GM13976 (cell line): ENCODE results near the gene MRPL27.
"Not testable (repeated sequence)": the region's sequence is repeated elsewhere in the genome, so short reads cannot be mapped to it uniquely, and the experiment has no call there.

Experiments
- DNase-seq: peaks from one replicate; pipeline ENCODE4 v3.0.0; 2012; ENCODE audit warnings: low spot score
- in situ Hi-C: fragments of 300-500 bp; cut with MboI; formaldehyde crosslinking; loops from one replicate; pipeline ENCODE4 v1.12.0; 2022; ENCODE audit warnings: low sequenced_read_pairs, mixed read lengths, inconsistent platforms; ENCODE audit not compliant: unreplicated experiment
- TF ChIP-seq, protein P1 (sequence below): IDR thresholded peaks from 2 replicates; pipeline ENCODE4 v1.5.1; 2012; ENCODE audit warnings: borderline replicate concordance, mild to moderate bottlenecking; ENCODE audit not compliant: insufficient read depth; ENCODE audit errors: extremely low read depth, missing control alignments, control extremely low read depth

MRPL27 gene

DNA sequence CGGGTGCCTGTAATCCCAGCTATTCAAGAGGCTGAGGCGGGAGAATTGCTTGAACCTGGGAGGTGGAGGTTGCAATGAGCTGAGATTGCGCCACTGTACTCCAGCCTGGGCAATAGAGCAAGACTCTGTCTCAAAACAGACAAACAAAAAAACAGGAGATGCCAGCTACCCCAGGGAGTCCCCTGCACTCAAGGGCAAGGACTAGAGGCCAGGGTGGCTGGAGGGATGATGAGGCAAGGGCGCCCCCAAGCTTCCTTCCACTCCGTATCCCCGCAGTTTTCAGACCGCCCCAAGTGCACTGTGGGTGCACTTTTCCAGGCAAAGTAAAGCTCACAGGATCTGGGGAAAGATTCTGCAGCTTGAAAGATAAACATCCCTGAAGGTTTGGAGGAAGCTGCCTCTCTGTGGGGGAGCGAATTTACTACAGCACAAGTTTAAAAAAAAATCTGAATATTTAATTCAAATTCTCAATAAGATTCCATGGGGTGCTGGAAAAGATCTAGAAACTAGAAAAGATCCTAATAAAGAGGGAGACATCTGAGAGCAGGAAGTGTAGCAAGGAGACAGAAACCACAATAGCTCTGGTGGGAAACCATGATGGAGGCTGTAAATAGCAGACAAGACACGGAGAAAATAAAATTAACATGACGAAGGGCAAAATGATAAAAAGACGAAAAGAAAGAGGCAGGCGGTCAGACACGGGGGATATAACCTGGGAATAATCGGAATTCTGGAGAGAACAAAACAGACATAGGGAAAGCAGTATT, 39.5 kb downstream of the MRPL27 start:
- in situ Hi-C loops, DNase-seq: not testable (repeated sequence)
- TF ChIP-seq, protein P1, sequence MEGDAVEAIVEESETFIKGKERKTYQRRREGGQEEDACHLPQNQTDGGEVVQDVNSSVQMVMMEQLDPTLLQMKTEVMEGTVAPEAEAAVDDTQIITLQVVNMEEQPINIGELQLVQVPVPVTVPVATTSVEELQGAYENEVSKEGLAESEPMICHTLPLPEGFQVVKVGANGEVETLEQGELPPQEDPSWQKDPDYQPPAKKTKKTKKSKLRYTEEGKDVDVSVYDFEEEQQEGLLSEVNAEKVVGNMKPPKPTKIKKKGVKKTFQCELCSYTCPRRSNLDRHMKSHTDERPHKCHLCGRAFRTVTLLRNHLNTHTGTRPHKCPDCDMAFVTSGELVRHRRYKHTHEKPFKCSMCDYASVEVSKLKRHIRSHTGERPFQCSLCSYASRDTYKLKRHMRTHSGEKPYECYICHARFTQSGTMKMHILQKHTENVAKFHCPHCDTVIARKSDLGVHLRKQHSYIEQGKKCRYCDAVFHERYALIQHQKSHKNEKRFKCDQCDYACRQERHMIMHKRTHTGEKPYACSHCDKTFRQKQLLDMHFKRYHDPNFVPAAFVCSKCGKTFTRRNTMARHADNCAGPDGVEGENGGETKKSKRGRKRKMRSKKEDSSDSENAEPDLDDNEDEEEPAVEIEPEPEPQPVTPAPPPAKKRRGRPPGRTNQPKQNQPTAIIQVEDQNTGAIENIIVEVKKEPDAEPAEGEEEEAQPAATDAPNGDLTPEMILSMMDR: peak; percentile 29

GRCh38 chr17:50332196-50332595, 40.8 kb downstream of the MRPL27 start:
- TF ChIP-seq, protein P1: no peak
- in situ Hi-C loops: no loop called here
- no peak for DNase-seq

- no peak for DNase-seq
- in situ Hi-C loops: no loop called here
- TF ChIP-seq, protein P1: no peak
Measured at GRCh38 chr17:50331085-50331791, 41.7 kb downstream of the MRPL27 start.

- DNase-seq: no peak
- in situ Hi-C loops: no loop called here
- TF ChIP-seq, protein P1: no peak
Measured at GRCh38 chr17:50330151-50330775, 42.7 kb downstream of the MRPL27 start.

DNA sequence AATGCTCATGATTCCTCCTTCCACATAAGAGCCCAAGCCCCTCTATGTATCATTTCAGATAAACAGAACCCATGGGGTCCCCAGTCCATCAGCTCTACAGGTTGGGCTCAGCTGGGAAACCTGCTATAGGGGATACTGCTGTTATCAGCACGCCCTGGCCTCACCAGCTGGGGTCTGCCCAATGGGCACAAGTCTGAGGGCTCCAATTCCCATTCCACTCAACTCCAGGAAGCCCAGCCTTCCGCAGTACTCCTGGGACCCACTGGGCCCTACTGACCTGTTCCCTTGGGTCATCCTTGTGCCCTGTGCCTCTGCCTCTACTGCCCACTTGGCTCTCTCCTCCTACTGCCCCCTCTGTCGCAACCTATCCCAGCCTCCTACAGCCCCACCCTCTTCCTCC, 43.3 kb downstream of the MRPL27 start:
- TF ChIP-seq, protein P1: no peak
- DNase-seq: no peak

More for the DNA sequence above, 43.3 kb downstream of the MRPL27 start:
- in situ Hi-C loops: no loop called here
